ENCODE results near the gene RELN.

RELN gene

GRCh38 chr7:103580031-103580430 lies 409.4 kb downstream of the RELN start:
- DNase-seq (ENCODE audit: low spot score): no peak
- no peak for TF ChIP-seq CTCF (IDR thresholded peaks at IDR 0.05; ENCODE audit: extremely low read depth, missing control alignments)

DNA sequence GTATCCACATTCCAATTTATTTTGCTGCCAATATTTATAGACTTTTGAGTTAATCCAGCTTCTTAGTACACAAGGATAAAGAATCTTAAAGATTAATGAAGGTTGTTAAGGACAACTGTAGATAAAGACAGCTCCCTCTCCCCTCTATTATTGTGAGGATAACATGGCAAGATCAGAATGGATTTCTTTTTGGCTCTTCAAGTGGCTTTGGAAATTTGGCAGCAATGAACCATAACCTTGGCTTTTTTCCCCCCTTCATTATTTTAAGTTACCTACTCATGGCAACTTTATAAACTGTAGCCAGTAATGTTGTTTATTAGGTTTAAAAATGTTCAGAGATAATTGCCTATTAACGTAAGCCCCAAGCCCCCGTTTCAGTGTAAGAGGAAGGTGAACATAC lies 412.4 kb downstream of the RELN start:
- TF ChIP-seq CTCF (IDR thresholded peaks at IDR 0.05; ENCODE audit: extremely low read depth, missing control alignments): no peak

DNA sequence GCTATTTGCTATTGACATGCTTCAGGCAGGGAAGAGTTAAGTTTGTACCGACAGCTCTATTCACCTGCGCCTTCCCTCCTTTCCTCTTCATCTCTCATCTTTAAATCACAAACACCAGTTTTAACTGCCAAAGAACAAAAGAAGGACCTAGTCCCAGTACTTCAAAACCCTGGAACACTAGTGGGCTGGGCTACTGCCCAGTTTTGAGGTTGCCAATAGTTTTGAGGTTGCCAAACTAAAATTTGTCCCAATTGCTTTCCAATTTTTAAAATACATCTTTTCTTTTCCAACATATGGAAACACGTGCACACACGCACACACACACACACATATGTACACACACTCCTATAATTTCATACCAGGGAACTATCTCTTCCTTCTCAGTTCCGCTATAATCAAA lies 412.8 kb downstream of the RELN start:
- no peak for DNase-seq (ENCODE audit: low spot score)
- no peak for TF ChIP-seq CTCF (IDR thresholded peaks at IDR 0.05; ENCODE audit: extremely low read depth, missing control alignments)

More for the DNA sequence above, 412.4 kb downstream of the RELN start:
- DNase-seq (ENCODE audit: low spot score): no peak

- TF ChIP-seq CTCF (IDR thresholded peaks at IDR 0.05; ENCODE audit: extremely low read depth, missing control alignments): no peak
- no peak for DNase-seq (ENCODE audit: low spot score)
Observed at GRCh38 chr7:103574576-103574975, 414.9 kb downstream of the RELN start.

DNA sequence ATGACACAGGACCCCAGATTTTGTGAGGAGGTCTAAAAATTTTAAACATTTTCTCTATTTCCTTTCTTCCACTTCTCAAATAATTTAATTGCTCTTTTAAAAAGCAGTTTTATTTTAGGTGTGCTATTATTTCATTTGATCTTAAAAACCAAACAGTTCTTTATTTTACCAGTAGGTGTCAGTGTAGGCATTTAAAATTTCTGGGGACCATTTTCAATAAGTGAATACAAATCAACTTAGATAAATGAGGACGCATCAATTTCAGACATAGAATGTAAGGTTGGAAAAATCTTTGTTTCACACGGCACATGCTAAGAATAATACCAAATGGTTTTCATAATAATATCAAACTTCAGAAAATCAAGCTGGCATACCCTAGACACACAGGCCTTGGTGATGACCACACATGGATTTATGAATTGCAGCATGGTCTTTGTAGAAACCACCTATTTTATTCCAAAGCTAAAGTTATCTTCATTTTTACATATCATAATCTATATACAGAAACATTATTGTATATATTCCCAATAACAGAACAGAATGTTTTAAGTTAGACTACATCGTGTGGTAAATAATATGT lies 415.9 kb downstream of the RELN start:
- TF ChIP-seq CTCF (IDR thresholded peaks at IDR 0.05; ENCODE audit: extremely low read depth, missing control alignments): no peak
- DNase-seq (ENCODE audit: low spot score): peak; percentile 14

DNA sequence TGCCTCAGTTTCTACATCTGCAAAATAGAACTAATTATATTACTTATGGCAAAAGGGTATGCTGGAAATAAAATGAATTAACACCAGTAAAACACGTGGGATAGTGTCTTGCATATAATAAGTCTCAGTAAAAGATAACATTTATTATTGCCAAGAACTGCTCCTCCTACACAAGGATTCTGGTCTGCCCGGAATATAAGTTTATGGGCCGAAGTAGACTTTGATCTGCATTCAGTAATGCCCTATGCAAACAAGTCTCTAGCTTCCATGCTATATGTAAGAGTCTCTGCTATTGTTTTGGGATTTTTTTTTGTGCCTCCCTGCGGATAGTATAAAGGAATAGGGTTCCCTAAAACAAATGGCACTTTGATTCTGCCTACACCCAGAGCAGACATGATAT lies 417.9 kb downstream of the RELN start:
- TF ChIP-seq CTCF (IDR thresholded peaks at IDR 0.05; ENCODE audit: extremely low read depth, missing control alignments): no peak

GRCh38 chr7:103569621-103570305 lies 419.7 kb downstream of the RELN start:
- no peak for TF ChIP-seq CTCF (IDR thresholded peaks at IDR 0.05; ENCODE audit: extremely low read depth, missing control alignments)
- no peak for DNase-seq (ENCODE audit: low spot score)

More for the DNA sequence above, 417.9 kb downstream of the RELN start:
- no peak for DNase-seq (ENCODE audit: low spot score)

Data from GM20000 (cell line).